GM19324 (cell line): ENCODE data around the gene C10orf95.

Source experiments
- ATAC-seq: cut with Tn5 transposase; IDR thresholded peaks from one replicate; pipeline ENCODE4 v1.9.1; 2021; ENCODE audit warnings: mild to moderate bottlenecking, moderate library complexity; ENCODE audit not compliant: unreplicated experiment, low FRiP score

The C10orf95 gene

DNA sequence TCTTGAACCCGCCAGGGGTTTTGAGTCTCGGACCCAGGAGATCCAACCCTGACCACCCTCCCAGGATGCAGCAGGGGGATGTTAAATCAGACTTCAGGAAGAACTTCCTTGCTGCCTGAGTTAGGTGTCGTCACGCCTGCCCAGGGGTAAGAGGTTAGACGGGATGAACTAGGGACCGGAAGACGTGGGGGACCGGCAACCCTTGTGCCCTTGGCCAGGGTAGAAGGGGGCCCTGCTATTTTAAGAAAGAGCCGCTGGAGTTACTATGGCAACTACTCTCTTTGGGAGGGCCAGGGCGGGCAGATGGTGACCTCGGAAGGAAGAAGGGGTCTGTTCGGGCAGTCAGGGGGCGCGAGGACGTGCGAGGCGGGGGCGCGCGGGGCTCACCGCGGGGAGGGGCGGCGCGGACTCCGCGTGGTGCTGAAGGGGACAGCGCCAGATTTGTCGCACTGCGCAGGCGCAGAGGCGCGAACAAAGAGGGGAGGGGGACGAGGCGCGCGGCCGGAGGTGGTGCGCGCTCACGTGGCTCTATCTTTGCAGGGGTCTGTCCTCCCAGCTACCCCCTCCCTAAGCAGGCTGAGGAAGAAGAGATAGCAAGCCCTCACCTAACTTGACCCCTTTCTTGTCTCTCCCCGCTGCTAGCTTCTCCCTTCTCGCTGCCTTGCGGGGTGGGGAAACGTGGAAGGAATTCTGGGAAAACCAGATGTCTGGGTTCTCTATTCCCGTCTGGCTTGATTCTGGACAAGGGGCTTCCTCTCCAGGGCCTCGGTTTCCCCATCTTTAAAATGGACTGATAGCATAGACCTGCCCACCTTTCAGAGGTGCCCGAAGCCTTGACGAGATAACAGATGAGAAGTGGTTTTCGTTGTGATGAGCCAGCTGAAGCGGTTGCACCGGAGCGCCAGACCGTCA lies 31.8 kb downstream of the C10orf95 start:
- ATAC-seq: no peak

DNA sequence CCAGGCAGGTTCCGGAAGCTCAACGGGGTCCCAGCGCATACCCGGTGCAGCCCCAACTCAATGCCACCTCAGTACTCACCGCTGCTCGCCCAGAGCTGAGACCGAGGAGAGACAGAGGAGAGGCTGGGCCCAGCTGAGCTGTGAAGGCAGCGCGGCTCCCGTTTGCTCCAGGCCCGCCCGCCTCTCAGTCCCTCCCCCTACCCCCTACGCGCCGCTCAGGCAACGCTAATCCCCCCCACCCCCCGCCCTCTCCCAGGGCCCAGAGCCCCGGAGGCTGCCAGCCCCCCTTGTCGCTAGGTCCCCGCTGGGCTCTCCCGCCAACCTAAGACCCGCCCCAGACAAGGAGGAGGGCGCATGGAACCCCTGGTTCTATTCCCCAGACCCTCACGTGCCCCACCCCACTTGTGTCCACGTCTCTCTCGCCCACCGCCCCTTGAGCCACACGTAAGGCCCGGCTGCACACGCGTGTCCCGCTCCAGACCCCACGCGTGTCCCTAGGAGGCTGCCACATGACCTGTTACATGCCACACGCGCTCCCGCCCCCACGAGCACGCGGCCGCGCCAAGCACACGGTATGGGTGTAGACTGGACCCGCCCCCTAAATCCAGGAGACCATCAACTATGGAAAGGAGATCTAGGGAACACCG lies 32.6 kb downstream of the C10orf95 start, which contains the start of gene PSD:
Gene PSD (minus strand): TSS at position 164 of the 647 bp plus-strand sequence. CDS start 1,747 bp downstream, outside the sequence.
- no peak for ATAC-seq

DNA sequence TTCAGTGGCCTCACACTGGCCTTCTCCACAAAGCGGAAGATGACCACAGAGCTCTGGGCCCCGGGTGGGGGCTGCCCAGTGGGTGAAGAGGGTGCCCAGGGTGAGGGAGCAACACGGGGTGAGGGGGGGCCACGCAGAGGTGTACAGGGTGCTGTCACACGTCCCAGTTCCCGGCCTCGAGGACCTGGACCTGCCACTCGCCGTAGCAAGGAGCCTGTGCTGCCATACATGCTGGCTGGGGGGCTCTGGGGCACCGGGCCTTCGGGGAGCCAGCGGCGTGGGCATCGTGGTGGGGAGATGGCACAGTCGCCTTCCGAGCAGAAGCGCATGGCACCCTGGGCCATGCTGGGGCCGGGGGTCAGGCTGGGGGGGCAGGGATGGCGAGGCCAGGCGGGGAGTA lies 34.6 kb downstream of the C10orf95 start:
- no peak for ATAC-seq

DNA sequence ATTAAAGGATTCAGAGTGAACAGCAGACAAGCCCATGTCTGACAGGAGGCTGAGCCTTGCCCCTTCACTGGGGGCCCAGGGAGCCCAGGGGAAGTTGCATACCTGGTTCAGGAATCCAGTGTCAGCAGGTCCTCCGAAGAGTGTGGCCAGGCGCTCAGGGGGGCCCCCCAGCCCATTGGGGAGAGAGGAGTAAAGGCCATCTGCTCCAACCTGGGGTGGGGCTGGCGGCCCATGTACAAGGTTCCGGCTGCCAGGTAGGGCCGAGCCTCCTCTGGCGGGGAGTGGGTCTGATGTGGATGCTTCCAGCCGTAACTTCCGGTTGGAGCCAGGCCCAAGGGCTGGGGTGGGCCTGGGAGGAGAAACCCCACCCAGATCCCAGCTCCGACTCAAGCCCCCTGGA lies 35.1 kb downstream of the C10orf95 start:
- ATAC-seq: no peak

DNA sequence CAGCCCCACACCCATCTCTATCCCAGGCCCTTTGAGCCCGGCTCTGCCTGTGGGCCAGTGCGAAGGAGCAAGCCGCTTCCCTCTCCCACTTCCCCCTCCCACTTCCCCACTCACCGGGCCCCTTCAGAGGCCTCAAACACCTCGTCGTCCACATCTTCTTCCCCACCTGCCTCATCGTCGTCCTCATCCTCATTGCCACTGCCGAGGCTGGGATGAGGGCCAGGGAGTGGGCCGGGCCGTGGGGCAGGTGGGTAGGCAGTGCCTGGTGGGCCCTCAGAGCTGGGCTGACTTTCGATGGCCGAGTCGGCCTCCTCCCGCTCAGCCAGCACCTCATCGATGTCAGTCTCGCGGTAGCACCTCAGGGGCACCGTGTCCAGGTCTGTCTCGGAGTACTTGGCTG lies 36.6 kb downstream of the C10orf95 start:
- ATAC-seq: no peak

DNA sequence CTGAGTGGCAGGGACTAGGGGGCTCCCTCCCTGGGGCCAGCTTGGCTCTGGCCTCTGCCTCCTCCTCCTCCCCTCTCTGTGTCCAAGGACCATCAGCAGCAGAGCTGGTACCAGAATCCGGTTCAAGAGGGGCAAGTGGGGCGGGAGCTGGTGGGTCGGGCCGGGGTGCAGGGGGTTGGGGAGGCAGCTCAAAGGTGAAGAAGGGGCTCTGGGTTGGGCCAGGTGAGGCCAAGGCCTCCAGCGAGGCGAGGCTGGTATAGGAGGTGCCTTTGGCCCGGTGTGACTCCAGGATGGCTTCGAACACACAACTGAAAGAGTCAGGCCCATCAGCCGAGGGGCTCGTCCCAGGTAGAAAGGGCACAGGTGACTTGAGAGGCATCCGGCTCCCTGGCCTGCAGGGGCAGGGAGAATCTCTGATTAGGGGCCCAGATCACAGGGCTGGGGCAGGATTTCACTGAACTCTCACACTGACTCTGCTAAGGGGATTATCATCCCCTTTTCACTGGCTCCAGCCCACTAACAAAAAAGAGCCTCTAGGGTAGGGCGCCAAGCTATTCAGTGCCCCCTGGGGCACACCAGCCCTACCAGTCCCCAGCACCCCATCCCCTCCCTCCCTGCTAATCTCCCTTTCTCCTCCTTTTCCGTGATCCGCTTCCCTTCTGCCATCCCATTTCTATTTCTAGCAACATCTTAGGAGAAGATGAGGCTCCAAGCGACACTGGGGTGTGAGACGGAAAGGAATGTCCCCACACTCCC lies 37.4 kb downstream of the C10orf95 start:
- ATAC-seq: no peak

DNA sequence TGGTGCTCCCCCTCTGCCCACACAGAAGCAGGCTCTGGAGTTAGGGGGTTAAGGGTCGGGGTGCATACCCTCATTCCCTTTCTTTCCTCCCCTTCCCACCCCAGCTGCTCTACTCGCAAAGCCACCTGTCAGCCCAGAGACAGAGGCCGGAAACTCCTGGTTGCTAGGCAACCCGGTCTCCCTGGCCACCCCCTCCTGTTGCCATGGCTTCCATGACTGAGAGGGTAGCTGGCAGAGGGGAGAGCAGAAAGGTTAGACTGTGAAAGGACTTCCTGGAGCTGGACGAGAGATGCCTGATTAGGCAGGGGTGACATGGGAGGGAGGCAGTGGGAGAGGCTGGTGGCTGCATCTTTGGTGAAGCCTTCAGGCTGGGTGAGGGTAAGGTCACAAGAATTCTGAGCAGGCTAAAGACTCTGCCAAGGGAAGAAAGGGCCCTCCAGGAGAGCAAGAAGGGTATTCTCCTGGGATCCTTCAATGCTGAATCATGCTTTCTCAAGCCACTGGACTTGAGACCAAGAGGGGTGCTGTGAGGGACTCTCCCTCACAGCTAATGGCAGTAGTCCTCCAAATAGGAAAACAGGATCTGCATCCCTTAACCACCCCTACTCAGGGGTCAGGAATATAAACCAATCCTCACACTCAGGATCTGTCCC lies 38.2 kb downstream of the C10orf95 start:
- no peak for ATAC-seq

DNA sequence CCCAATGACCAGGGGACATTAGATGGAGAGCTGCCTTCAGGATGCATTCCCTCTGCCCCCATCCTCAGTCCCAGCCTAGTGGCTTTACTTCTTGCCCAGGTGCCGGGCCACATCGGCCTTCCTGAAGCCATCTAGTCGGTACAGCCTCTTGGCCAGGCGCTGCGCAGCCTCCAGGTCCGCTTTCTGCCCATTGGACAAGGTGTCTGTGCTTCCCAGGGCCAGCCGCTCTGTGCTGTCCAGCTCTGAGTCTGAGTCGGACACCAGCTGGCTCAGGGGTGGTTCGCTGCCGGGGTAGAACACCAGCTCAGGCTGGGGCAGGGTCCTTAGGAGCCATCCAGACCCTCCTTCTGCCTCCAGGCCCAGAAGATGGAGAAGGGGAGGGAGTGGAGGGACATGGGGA lies 39.0 kb downstream of the C10orf95 start:
- ATAC-seq: no peak

DNA sequence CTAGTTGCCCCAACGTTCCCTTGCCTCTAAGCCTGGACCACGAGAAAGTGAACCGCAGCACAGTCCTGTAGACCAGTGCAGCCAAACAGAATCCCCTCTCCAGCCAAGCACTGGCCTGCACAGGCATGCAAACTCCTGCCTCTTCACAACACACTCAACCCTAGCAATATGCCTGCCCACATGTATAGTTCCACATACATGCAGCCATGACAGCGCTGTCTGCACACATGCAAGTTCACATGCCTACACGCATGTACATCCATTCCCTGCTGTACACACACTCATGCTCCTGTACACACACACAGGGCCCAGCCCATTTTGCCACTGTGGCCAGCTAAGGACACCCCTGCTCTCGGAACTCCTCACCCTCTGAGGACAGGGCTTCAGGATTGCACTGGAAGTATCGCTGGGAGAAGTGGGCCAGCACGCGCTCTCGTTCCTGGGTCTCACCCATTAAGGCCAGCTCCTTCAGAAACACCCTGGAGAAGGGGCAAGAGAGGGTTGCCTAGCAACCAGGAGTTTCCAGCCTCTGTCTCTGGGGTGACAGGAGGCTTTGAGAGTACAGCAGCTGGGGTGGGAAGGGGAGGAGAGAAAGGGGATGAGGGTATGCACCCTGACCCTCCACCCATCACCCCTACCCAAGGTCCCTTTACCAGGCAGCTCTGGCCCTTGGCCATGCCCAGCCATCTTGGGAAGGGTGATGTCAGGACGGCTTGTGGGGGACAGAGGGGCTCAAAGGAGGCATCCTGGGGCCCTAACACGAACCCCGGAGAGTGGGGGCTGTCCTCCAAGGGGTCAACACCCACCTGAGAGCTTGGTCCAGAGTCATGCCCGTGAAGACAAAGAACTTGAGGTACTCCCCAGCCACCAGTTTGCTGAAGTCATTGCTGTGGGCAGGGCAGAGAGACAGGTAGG lies 39.7 kb downstream of the C10orf95 start:
- no peak for ATAC-seq

DNA sequence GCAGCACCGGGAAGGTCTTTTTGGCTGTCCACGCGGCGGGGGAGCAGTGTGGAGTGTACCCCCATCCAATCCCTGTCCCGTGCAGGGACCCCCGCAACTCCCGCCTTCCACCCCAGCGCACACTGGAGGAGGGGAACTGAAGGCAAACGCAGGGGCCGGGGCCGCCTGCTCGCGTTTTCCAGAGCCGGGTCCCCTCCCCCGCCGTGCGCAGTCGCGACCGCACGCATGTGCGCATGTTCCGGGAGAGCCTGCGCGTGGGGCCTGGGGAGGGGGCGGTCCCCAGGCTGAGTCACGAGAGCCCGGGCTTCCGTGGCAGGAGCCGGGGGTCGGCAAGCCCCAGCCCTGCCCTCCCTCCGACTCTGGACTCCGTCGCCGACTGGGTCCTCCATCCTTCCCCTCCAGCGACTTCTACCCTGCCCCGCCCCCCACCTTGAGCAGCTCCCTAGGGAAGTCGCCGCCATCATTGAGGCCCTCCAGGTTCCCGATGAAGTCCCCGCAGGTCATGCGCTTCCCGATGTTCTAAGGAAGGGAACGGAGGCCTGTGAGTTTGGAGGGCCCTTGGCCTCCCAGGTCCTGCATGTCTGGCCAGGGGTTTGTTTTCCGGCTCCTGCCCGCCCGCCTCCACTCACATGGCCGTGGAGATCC lies 40.8 kb downstream of the C10orf95 start:
- no peak for ATAC-seq

DNA sequence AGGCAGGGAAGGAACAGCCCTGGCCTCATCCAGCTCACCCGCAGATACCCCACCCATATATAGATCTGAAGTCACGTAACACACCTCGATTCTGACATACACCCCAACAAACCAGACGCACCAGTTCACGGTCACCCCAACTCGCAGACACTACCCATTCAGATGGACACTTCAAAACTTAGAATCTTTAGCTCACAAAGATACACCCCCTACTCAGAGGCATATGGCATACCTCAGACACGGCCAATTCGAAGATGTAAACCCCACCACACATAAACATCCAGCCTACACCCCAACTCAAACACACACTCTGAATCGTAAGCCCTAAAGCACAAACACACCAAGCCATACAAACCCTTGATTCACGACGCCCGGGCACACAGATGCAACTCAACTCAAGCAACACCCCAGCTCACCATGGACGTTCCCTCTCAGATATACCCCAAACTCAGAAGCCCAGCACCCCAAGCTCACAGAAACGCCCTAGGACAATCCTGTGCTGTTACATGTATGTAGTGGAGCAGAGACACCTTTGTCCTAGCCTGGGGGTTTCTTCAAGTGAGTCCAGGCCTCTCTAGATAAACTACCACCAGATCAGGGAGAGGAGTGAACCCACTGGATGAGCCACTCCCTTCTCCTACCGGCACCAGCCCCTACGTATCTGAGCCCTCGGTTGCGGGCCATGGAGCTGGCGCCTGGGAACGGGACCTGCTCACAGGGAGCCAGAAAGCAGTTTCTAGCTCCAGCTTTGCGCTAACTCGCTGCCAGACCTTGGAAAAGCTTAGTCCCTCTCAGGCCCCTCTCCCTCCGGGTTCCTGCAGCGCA lies 41.5 kb downstream of the C10orf95 start:
- ATAC-seq: no peak

DNA sequence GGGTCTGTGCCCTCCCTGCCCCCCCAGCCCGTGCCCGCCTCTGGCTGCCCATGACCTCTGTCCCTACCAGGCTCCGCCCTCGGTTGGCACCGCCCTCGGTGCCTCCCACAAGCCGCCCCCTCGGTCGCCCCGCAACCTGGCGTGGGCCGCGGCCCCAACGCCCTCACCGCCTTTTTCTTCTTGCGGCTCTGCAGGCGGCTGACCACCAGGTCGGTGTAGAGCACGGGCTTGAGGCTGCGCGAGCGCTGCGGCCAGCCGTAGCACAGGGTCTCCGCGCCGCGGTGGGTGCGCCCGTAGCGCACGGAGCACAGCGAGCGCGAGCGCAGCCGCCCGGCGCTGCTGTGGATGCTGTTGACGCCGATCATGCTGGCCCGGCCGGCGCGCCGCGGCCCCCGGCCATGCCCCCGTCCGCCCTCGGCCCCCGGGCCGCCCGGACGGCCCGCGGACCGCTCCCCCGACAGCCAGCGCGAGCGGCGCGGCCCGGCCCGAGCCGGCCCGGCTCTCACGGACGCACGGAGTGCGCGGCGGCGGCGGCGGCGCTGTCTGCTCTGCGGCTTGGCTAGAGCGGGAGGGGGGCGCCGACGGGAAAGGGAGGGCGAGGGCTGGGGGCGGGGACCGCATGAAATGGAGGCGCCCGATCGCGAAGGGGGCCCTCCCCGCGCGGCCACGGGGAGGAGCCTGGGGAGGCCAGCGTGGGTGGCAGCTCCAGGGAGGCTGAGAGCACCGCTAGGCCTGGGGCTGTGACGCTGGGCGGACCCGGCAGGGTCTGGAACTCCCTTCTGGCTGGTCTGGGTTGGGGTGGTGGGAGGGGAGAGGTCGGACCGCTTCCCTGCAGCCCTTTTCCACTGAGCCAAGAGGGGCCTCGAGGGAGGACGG lies 42.4 kb downstream of the C10orf95 start:
- ATAC-seq: no peak

DNA sequence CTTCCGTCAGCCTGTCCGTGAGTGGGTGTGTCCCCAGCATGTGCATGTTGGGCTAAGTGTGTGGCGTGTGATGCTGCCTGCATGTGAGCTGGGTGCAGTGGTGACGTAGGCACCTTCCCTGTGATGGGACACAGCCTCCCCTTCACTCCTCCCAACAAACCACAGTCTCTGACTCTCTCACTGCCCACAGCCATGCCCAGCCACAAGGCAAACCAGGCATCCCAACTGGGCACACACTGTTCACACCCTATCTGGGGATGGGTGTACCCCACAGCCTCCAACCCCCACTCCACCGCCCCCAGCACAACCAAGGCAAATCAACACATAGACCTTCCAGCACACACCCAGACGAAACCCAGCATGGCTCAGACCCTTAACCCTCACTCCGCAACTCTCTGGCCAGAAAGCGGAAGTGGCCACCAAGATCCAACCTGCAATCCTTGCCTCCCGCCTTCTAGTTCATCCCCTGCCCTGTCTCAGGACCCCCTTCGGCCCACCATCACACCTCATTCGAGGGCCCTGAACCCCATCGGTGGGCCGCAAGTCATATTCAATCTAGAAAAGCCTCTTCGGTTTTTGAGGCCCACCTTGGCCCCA lies 43.1 kb downstream of the C10orf95 start:
- no peak for ATAC-seq

DNA sequence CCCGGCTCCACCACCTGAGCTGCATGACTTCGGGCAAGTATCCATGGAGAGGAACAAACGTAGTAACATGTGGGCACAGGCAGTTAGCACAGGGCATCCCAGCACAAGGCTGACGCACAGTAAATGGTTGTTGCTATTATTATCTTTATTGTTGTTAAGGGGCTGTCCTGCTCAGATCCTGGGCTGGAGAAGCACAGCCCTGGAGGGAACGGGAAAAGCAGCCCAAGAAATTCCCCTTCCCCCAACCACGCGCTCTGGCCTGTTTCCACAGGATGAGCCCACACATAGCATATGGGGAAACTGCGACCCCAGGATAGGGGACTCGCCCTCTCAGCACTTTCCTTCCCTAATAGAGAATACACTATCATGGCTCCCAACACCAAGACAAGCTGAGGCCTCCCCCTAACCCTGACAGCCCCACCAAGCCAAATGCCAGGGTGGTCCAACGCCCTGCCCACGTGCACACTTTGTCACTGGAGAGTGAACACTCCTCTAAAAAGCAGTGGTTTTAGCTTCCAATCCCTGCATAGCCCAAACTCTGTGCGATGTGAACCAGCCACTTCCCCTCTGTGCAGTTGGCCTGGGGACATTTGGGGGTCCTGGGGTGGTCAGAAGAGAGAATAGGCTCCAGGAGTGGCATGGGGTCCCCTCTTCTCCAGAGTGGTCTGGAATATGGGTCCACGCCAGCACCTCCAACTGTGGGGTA lies 43.8 kb downstream of the C10orf95 start:
- no peak for ATAC-seq

DNA sequence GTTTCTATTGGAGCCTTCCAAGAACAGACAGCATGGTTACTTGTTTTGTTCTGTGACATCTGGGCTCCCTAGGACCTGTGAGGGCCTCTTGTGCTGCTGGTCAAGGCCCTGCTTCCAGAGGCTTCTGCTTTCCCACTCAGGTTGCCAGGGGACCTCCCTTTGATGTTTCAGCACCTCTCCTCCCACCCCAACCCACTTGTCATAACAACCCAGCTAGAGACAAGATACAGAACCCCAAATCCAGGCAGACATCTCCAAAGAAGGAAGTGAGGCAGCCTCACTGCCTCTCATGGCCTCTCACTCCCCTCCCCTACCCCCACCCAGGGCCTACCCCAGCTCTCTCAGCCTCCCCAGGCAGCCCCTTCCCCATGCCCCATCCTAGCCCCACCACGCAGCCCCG lies 44.5 kb downstream of the C10orf95 start:
- ATAC-seq: no peak

DNA sequence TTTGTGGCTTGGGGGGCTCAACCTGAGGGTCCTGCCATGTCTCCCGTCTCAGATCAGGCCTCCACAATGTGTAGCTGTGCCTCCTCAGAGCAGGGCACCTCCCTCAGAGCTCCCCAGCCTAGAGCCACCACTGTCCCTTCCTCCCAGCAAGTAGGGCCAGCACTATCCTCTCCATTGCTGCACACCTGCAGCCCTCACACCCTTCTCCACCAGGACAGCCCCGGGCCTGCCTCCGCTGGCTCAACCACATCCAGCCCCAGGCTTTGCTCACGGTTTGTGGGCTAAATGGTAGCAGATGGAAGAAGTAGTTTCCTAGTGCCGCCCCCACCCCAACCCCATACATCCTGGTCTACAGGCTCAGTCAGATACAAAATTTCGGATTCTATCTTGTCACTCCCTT lies 45.7 kb downstream of the C10orf95 start:
- ATAC-seq: no peak
